GM21786 (cell line): Measurements from ENCODE around the gene CLEC4G.
"Not testable (repeated sequence)": the region's sequence is repeated elsewhere in the genome, so short reads cannot be mapped to it uniquely, and the experiment has no call there.

Experiments
- ATAC-seq: cut with Tn5 transposase; IDR thresholded peaks from one replicate; pipeline ENCODE4 v1.9.1; 2021; ENCODE audit not compliant: unreplicated experiment

The CLEC4G gene

GRCh38 chr19:7746903-7747884 is 15.3 kb upstream of the CLEC4G start, which contains the start of gene CD209:
CD209 (minus strand) TSS chr19:7747534; CDS start chr19:7747511, 23 bp downstream.
- no peak for ATAC-seq

- ATAC-seq, result not testable (repeated sequence)
Measured at GRCh38 chr19:7746306-7746705, 14.4 kb upstream of the CLEC4G start.

GRCh38 chr19:7744871-7745650 is 13.2 kb upstream of the CLEC4G start:
- no peak for ATAC-seq

GRCh38 chr19:7744199-7744786 is 12.4 kb upstream of the CLEC4G start:
- no peak for ATAC-seq

- no peak for ATAC-seq
Measured at GRCh38 chr19:7743425-7743841, 11.5 kb upstream of the CLEC4G start.

- ATAC-seq, result no peak
Measured at GRCh38 chr19:7742991-7743390, 11.1 kb upstream of the CLEC4G start.

GRCh38 chr19:7742575-7742974 is 10.7 kb upstream of the CLEC4G start:
- no peak for ATAC-seq

GRCh38 chr19:7740682-7741054 is 8.8 kb upstream of the CLEC4G start:
- no peak for ATAC-seq

- ATAC-seq, result no peak
Measured at GRCh38 chr19:7739801-7740681, 8.1 kb upstream of the CLEC4G start.

- no peak for ATAC-seq
Measured at GRCh38 chr19:7739211-7739755, 7.4 kb upstream of the CLEC4G start.

GRCh38 chr19:7738023-7738422 is 6.1 kb upstream of the CLEC4G start:
- ATAC-seq, result no peak

- ATAC-seq, result no peak
Measured at GRCh38 chr19:7737215-7737614, 5.3 kb upstream of the CLEC4G start.

- ATAC-seq, result no peak
Measured at GRCh38 chr19:7736148-7736547, 4.2 kb upstream of the CLEC4G start.

GRCh38 chr19:7734220-7735203 is 2.6 kb upstream of the CLEC4G start:
- ATAC-seq, result no peak

- no peak for ATAC-seq
Measured at GRCh38 chr19:7733376-7733775, 1.5 kb upstream of the CLEC4G start.

GRCh38 chr19:7731615-7732014 is 295 bp downstream of the CLEC4G start:
- ATAC-seq, result no peak

GRCh38 chr19:7731218-7731595 is 703 bp downstream of the CLEC4G start:
- no peak for ATAC-seq

- no peak for ATAC-seq
Measured at GRCh38 chr19:7730286-7731217, 1.4 kb downstream of the CLEC4G start.
